HCT116 (cell line): ENCODE results near the gene SLCO2A1. TPM values are rescaled to one million over a fixed set of nuclear protein-coding genes. Genes with fewer than 3 reads are reported as not detected.

Experiments used
- ATAC-seq: fragments of 200-7000 bp; cut with Tn5 transposase; 2 replicates; pipeline ENCODE4 v1.9.1; 2020; ENCODE audit warnings: mild to moderate bottlenecking, moderate library complexity
- BruUV-seq: library from RNA; stranded (reverse); fragments of 400-500 nt; replicated peaks from 2 replicates; lab custom pipeline; 2021; lab: Mats Ljungman, UMichigan
- CTCF ChIA-PET: fragments of 300-600 bp; sonication (Branson Sonifier 250); formaldehyde crosslinking; loops from one replicate; lab custom pipeline; 2021; ENCODE audit warnings: antibody characterized with exemption; lab: Charles Lee
- POLR2A ChIA-PET: fragments of 300-600, 350-600 bp; sonication (Branson Sonifier 250); formaldehyde crosslinking; loops from one replicate; lab custom pipeline; 2021; ENCODE audit warnings: antibody characterized with exemption; lab: Charles Lee
- RAD21 ChIA-PET, 2 experiments: fragments of 300-600 bp; sonication (Branson Sonifier 250); formaldehyde crosslinking; loops; one replicate each; lab custom pipeline; 2023; ENCODE audit warnings: low total read pairs in 2 of 2; ENCODE audit not compliant: uncharacterized antibody in 2 of 2, unreplicated experiment in 2 of 2, low non-redundant PET in 1 of 2; lab: Charles Lee
- DNase-seq: peaks from one replicate; pipeline ENCODE4 v3.0.0-alpha.2; 2010; ENCODE audit warnings: low read depth, low spot score
- H2AFZ ChIP-seq: fragments of 200-600 bp; shearing (Covaris generic), sonication (generic); 2 replicates; pipeline ENCODE4 v1.6.1; 2017; ENCODE audit warnings: low read depth, mixed run types, mixed read lengths, antibody characterized with exemption, low read length; ENCODE audit not compliant: poor library complexity, severe bottlenecking
- H3K27ac ChIP-seq: 2 replicates; pipeline ENCODE4 v1.5.1; 2012; ENCODE audit warnings: low read depth, low read length
- H3K27me3 ChIP-seq: fragments of 200-600 bp; sonication (generic); 2 replicates; pipeline ENCODE4 v1.6.1; 2016; ENCODE audit warnings: mixed run types, low read length, mixed read lengths; ENCODE audit not compliant: insufficient read depth
- H3K36me3 ChIP-seq, 2 experiments: fragments of 200-500 bp in 1 of 2; fragments of 200-600 bp in 1 of 2; sonication (Bioruptor generic) in 1 of 2; sonication (generic) in 1 of 2; 2 replicates each; pipeline versions ENCODE4 v1.5.1 to v1.6.1; 2014 to 2016; ENCODE audit warnings: low read length in 2 of 2, inconsistent platforms in 1 of 2, mixed read lengths in 1 of 2, mixed run types in 1 of 2; ENCODE audit not compliant: insufficient read depth in 2 of 2, control insufficient read depth in 1 of 2
- H3K4me1 ChIP-seq, 2 experiments: fragments of 200-600 bp in 1 of 2; sonication (generic) in 1 of 2; 2 replicates each; pipeline versions ENCODE4 v1.5.1 to v1.6.1; 2012 to 2017; ENCODE audit warnings: low read length in 2 of 2, inconsistent platforms in 1 of 2, mild to moderate bottlenecking in 1 of 2, mixed read lengths in 1 of 2, mixed run types in 1 of 2, moderate library complexity in 1 of 2; ENCODE audit not compliant: insufficient read depth in 2 of 2, control insufficient read depth in 1 of 2
- H3K4me2 ChIP-seq: fragments of 200-600 bp; sonication (generic); 2 replicates; pipeline ENCODE4 v1.6.1; 2017; ENCODE audit warnings: mixed run types, low read length, mixed read lengths
- H3K4me3 ChIP-seq, 2 experiments: fragments of 200-600 bp in 1 of 2; sonication (generic) in 1 of 2; replicated peaks in 1 of 2; 2 replicates each; pipeline ENCODE4 v1.5.1; 2011 to 2016; ENCODE audit warnings: low read length in 2 of 2, control low read depth in 1 of 2, low read depth in 1 of 2, mild to moderate bottlenecking in 1 of 2, mixed read lengths in 1 of 2, mixed run types in 1 of 2
- H3K79me2 ChIP-seq: fragments of 200-600 bp; sonication (generic); 2 replicates; pipeline ENCODE4 v1.6.1; 2017; ENCODE audit warnings: mild to moderate bottlenecking, mixed run types, low read length, moderate library complexity, mixed read lengths; ENCODE audit not compliant: insufficient read depth
- H3K9ac ChIP-seq: fragments of 200-600 bp; sonication (generic); 2 replicates; pipeline ENCODE4 v1.6.1; 2016; ENCODE audit warnings: low read length, mixed read lengths
- H3K9me2 ChIP-seq: fragments of 200-600 bp; sonication (generic), shearing (Covaris generic); 2 replicates; pipeline ENCODE4 v1.6.1; 2017; ENCODE audit warnings: mixed run types, mild to moderate bottlenecking, moderate library complexity; ENCODE audit not compliant: insufficient read depth
- H3K9me3 ChIP-seq, 2 experiments: fragments of 200-500 bp in 1 of 2; fragments of 200-600 bp in 1 of 2; sonication (Bioruptor generic) in 1 of 2; sonication (generic) in 1 of 2; 2 replicates each; pipeline ENCODE4 v1.6.1; 2014 to 2017; ENCODE audit warnings: low read length in 2 of 2, mixed read lengths in 2 of 2, inconsistent platforms in 1 of 2, low read depth in 1 of 2, mild to moderate bottlenecking in 1 of 2, mixed run types in 1 of 2, moderate library complexity in 1 of 2; ENCODE audit not compliant: control insufficient read depth in 1 of 2, insufficient read depth in 1 of 2
- H4K20me1 ChIP-seq: fragments of 200-600 bp; sonication (generic), shearing (Covaris generic); 2 replicates; pipeline ENCODE4 v1.6.1; 2017; ENCODE audit warnings: mixed run types, mild to moderate bottlenecking, moderate library complexity; ENCODE audit not compliant: insufficient read depth
- CBX3 ChIP-seq: IDR thresholded peaks from 2 replicates; pipeline ENCODE4 v1.6.1; 2012; ENCODE audit warnings: low read depth
- CEBPB ChIP-seq: IDR thresholded peaks from 2 replicates; pipeline ENCODE4 v1.6.1; 2012; ENCODE audit warnings: low read depth
- EGR1 ChIP-seq: IDR thresholded peaks from 2 replicates; pipeline ENCODE4 v1.6.1; 2012; ENCODE audit warnings: low read depth
- ELF1 ChIP-seq: IDR thresholded peaks from 2 replicates; pipeline ENCODE4 v1.6.1; 2012; ENCODE audit warnings: low read depth, borderline replicate concordance
- EZH2 ChIP-seq: fragments of 200-600 bp; sonication (generic); IDR thresholded peaks from 2 replicates; pipeline ENCODE4 v1.6.1; 2017; ENCODE audit warnings: antibody characterized with exemption, mixed run types
- EZH2phosphoT487 ChIP-seq: fragments of 200-600 bp; IDR thresholded peaks from 2 replicates; pipeline ENCODE4 v1.6.1; 2018; ENCODE audit warnings: antibody characterized with exemption, borderline replicate concordance
- FOSL1 ChIP-seq: IDR thresholded peaks from 2 replicates; pipeline ENCODE4 v1.6.1; 2012; ENCODE audit warnings: low read depth
- POLR2A ChIP-seq: IDR thresholded peaks from 2 replicates; pipeline ENCODE4 v1.7.0; 2011; ENCODE audit warnings: borderline replicate concordance; ENCODE audit not compliant: insufficient read depth, insufficient read length; ENCODE audit errors: extremely low read depth
- POLR2AphosphoS5 ChIP-seq: IDR thresholded peaks from 2 replicates; pipeline ENCODE4 v1.6.1; 2011; ENCODE audit warnings: mild to moderate bottlenecking, low read depth, low read length, moderate library complexity
- SIN3A ChIP-seq: IDR thresholded peaks from 2 replicates; pipeline ENCODE4 v1.6.1; 2012; ENCODE audit warnings: low read depth
- SRF ChIP-seq: IDR thresholded peaks from 2 replicates; pipeline ENCODE4 v1.6.1; 2012; ENCODE audit warnings: low read depth
- TCF7L2 ChIP-seq: IDR thresholded peaks from 2 replicates; pipeline ENCODE4 v1.7.0; 2011; ENCODE audit warnings: borderline replicate concordance, inconsistent platforms; ENCODE audit not compliant: insufficient read depth, insufficient read length; ENCODE audit errors: extremely low read depth
- YY1 ChIP-seq: IDR thresholded peaks from 2 replicates; pipeline ENCODE4 v1.6.1; 2011; ENCODE audit warnings: low read length, low read depth, moderate library complexity, mild to moderate bottlenecking; ENCODE audit not compliant: insufficient replicate concordance; ENCODE audit errors: extremely low read depth
- ZFX ChIP-seq: fragments of 450-650 bp; IDR thresholded peaks from 2 replicates; pipeline ENCODE4 v1.6.1; 2017
- intact Hi-C: fragments of 100-400 bp; cut with micrococcal nuclease; formaldehyde crosslinking; loops from 2 replicates; pipeline ENCODE4 v1.10.0; 2022
- total RNA-seq: library from RNA; stranded (reverse); gene quantifications from one replicate; pipeline ENCODE4 v1.2.1, GENCODE V29; 2021; ENCODE audit not compliant: unreplicated experiment
- TF ChIP-seq, protein P1 (sequence below), 3 experiments: fragments of 200-600 bp in 1 of 3; sonication (generic) in 1 of 3; IDR thresholded peaks in 2 of 3; conservative IDR thresholded peaks in 1 of 3; 2 replicates each; pipeline ENCODE4 v1.5.1; 2012 to 2017; ENCODE audit warnings: low read depth in 2 of 3, low read length in 2 of 3, antibody characterized with exemption in 1 of 3, borderline replicate concordance in 1 of 3, control low read depth in 1 of 3, mild to moderate bottlenecking in 1 of 3, mixed read lengths in 1 of 3, mixed run types in 1 of 3, moderate library complexity in 1 of 3; ENCODE audit not compliant: insufficient read depth in 1 of 3
- TF ChIP-seq, protein P2 (sequence below): IDR thresholded peaks from 2 replicates; pipeline ENCODE4 v1.6.1; 2012; ENCODE audit warnings: low read depth
- TF ChIP-seq, protein P3 (sequence below): IDR thresholded peaks from 2 replicates; pipeline ENCODE4 v1.6.1; 2012
- TF ChIP-seq, protein P4 (sequence below): IDR thresholded peaks from 2 replicates; pipeline ENCODE4 v1.6.1; 2011; ENCODE audit warnings: mild to moderate bottlenecking, low read length, moderate library complexity; ENCODE audit not compliant: insufficient replicate concordance; ENCODE audit errors: extremely low read depth
- TF ChIP-seq, protein P5 (sequence below): IDR thresholded peaks from 2 replicates; pipeline ENCODE4 v1.6.1; 2012

The SLCO2A1 gene
- total RNA-seq, 1 experiment from 2014 or later: 0.52 TPM

DNA sequence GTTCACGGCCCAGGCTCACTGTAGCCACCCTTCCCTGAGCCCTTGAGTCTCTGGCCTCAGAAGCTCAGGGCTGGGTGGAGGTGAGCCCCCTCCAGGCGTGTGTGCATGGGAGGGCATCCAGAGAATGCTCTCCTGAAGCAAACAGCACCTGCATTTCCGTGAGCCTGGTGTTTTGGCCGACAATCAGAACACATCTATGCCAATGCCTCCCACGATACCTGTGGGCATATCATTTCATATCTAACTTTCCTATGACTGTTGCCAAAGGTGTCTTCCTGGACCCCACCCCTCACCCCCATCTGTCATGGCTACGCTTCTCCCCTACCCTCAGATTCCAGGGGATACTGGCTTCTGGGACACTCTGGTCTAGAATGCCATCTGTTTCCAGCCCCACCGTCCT is 80.7 kb downstream of the SLCO2A1 start:
- RAD21 ChIA-PET: no interaction called here
- Histone ChIP-seq H3K27ac (no peak overlapping the region), H3K36me3 (no peaks in the 10 kb centered on the region), H3K4me3 (no peak overlapping the region), H3K4me2 (no peak overlapping the region), H2AFZ (no peak overlapping the region), H3K27me3 (peaks cover 59% of the 10 kb centered on the region), H3K4me1 (peaks cover 13 to 17% of the 10 kb centered on the region in 2 experiments), H3K9me3 (no peaks in the 10 kb centered on the region), H3K79me2 (no peaks in the 10 kb centered on the region), H4K20me1 (no peaks in the 10 kb centered on the region), H3K9ac (no peak overlapping the region), H3K9me2 (no peaks in the 10 kb centered on the region)
- POLR2A ChIA-PET: no interaction called here
- TF ChIP-seq SRF (no peak), EGR1 (no peak), POLR2A (no peak), CBX3 (no peak), CEBPB (no peak), ZFX (no peak), EZH2phosphoT487 (no peak), FOSL1 (no peak), EZH2 (no peak), POLR2AphosphoS5 (no peak), ELF1 (no peak), YY1 (no peak), TCF7L2 (no peak), SIN3A (no peak)
- TF ChIP-seq, protein P1, sequence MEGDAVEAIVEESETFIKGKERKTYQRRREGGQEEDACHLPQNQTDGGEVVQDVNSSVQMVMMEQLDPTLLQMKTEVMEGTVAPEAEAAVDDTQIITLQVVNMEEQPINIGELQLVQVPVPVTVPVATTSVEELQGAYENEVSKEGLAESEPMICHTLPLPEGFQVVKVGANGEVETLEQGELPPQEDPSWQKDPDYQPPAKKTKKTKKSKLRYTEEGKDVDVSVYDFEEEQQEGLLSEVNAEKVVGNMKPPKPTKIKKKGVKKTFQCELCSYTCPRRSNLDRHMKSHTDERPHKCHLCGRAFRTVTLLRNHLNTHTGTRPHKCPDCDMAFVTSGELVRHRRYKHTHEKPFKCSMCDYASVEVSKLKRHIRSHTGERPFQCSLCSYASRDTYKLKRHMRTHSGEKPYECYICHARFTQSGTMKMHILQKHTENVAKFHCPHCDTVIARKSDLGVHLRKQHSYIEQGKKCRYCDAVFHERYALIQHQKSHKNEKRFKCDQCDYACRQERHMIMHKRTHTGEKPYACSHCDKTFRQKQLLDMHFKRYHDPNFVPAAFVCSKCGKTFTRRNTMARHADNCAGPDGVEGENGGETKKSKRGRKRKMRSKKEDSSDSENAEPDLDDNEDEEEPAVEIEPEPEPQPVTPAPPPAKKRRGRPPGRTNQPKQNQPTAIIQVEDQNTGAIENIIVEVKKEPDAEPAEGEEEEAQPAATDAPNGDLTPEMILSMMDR (IDR thresholded peaks at IDR 0.05 in 2 of 3, conservative IDR thresholded peaks at IDR 0.05 in 1 of 3; ENCODE audit: borderline replicate concordance in 1 of 3, insufficient read depth in 1 of 3, low read depth in 2 of 3, low read length in 2 of 3): no peak
- TF ChIP-seq, protein P2, sequence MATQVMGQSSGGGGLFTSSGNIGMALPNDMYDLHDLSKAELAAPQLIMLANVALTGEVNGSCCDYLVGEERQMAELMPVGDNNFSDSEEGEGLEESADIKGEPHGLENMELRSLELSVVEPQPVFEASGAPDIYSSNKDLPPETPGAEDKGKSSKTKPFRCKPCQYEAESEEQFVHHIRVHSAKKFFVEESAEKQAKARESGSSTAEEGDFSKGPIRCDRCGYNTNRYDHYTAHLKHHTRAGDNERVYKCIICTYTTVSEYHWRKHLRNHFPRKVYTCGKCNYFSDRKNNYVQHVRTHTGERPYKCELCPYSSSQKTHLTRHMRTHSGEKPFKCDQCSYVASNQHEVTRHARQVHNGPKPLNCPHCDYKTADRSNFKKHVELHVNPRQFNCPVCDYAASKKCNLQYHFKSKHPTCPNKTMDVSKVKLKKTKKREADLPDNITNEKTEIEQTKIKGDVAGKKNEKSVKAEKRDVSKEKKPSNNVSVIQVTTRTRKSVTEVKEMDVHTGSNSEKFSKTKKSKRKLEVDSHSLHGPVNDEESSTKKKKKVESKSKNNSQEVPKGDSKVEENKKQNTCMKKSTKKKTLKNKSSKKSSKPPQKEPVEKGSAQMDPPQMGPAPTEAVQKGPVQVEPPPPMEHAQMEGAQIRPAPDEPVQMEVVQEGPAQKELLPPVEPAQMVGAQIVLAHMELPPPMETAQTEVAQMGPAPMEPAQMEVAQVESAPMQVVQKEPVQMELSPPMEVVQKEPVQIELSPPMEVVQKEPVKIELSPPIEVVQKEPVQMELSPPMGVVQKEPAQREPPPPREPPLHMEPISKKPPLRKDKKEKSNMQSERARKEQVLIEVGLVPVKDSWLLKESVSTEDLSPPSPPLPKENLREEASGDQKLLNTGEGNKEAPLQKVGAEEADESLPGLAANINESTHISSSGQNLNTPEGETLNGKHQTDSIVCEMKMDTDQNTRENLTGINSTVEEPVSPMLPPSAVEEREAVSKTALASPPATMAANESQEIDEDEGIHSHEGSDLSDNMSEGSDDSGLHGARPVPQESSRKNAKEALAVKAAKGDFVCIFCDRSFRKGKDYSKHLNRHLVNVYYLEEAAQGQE: no peak
- TF ChIP-seq, protein P3, sequence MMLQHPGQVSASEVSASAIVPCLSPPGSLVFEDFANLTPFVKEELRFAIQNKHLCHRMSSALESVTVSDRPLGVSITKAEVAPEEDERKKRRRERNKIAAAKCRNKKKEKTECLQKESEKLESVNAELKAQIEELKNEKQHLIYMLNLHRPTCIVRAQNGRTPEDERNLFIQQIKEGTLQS: no peak
- TF ChIP-seq, protein P4, sequence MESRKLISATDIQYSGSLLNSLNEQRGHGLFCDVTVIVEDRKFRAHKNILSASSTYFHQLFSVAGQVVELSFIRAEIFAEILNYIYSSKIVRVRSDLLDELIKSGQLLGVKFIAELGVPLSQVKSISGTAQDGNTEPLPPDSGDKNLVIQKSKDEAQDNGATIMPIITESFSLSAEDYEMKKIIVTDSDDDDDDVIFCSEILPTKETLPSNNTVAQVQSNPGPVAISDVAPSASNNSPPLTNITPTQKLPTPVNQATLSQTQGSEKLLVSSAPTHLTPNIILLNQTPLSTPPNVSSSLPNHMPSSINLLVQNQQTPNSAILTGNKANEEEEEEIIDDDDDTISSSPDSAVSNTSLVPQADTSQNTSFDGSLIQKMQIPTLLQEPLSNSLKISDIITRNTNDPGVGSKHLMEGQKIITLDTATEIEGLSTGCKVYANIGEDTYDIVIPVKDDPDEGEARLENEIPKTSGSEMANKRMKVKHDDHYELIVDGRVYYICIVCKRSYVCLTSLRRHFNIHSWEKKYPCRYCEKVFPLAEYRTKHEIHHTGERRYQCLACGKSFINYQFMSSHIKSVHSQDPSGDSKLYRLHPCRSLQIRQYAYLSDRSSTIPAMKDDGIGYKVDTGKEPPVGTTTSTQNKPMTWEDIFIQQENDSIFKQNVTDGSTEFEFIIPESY: no peak
- TF ChIP-seq, protein P5, sequence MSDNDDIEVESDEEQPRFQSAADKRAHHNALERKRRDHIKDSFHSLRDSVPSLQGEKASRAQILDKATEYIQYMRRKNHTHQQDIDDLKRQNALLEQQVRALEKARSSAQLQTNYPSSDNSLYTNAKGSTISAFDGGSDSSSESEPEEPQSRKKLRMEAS: no peak
- intact Hi-C loops: no loop called here
- no peak for DNase-seq
- no peak for ATAC-seq
- no TSS peak for BruUV-seq
- CTCF ChIA-PET: interaction anchor here (1.2 to 2.1 kb wide), 2 partner anchors 16 to 19 kb away, joined by 3 to 8 read pairs; no protein-coding TSS in a partner anchor
